B cell (primary cell): ENCODE results near the gene ASF1A. TPM values are rescaled to one million over a fixed set of nuclear protein-coding genes. Genes with fewer than 3 reads are reported as not detected.

Experiments used
- ATAC-seq: fragments of 200-7000 bp; cut with Tn5 transposase; one replicate; pipeline ENCODE4 v1.10.0; 2021; ENCODE audit warnings: low read depth, mild to moderate bottlenecking, moderate number of reproducible peaks, moderate library complexity
- CTCF ChIA-PET: fragments of 350-600 bp; sonication (Branson Sonifier 250); formaldehyde crosslinking; loops from one replicate; lab custom pipeline; 2021; ENCODE audit warnings: antibody characterized with exemption, inconsistent platforms; lab: Charles Lee
- POLR2A ChIA-PET: fragments of 350-600 bp; sonication (Branson Sonifier 250); formaldehyde crosslinking; loops from one replicate; lab custom pipeline; 2021; ENCODE audit warnings: antibody characterized with exemption; lab: Charles Lee
- DNase-seq: peaks from one replicate; pipeline ENCODE4 v3.0.0; 2013
- H2AFZ ChIP-seq: 2 replicates; pipeline ENCODE4 v1.6.1; 2012; ENCODE audit warnings: mild to moderate bottlenecking, low read depth, low read length; ENCODE audit not compliant: insufficient read depth, poor library complexity, severe bottlenecking
- H3K27ac ChIP-seq, 2 donors: 1 replicate in 1 of 2; 2 replicates in 1 of 2; pipeline ENCODE4 v1.5.1; 2012 to 2013; ENCODE audit warnings: low read length in 2 of 2, mild to moderate bottlenecking in 2 of 2, moderate library complexity in 1 of 2
- H3K27me3 ChIP-seq, 4 experiments: fragments of 200-600 bp in 1 of 4; sonication (generic) in 1 of 4; replicated peaks in 1 of 4; 1 replicate in 2 of 4; 2 replicates in 2 of 4; pipeline versions ENCODE4 v1.6.1 to v1.7.0; 2013 to 2016; ENCODE audit warnings: low read length in 3 of 4, mild to moderate bottlenecking in 2 of 4, mixed read lengths in 1 of 4, moderate library complexity in 1 of 4; ENCODE audit not compliant: insufficient read depth in 4 of 4, control insufficient read depth in 3 of 4; ENCODE audit errors: control extremely low read depth in 1 of 4
- H3K36me3 ChIP-seq, 2 experiments: replicated peaks in 1 of 2; 1 replicate in 1 of 2; 2 replicates in 1 of 2; pipeline versions ENCODE4 v1.6.1 to v1.7.1; 2013; ENCODE audit warnings: low read length in 1 of 2; ENCODE audit not compliant: insufficient read depth in 2 of 2, control insufficient read depth in 1 of 2; ENCODE audit errors: control extremely low read depth in 1 of 2, extremely low read depth in 1 of 2
- H3K4me1 ChIP-seq, 2 donors: fragments of 200-600 bp in 1 of 2; sonication (generic) in 1 of 2; 1 replicate in 1 of 2; 2 replicates in 1 of 2; pipeline versions ENCODE4 v1.5.1 to v1.6.1; 2013 to 2017; ENCODE audit warnings: low read length in 2 of 2; ENCODE audit not compliant: control insufficient read depth in 2 of 2, insufficient read depth in 2 of 2
- H3K4me2 ChIP-seq: replicated peaks from 2 replicates; pipeline ENCODE3; 2012; ENCODE audit warnings: mild to moderate bottlenecking, low read depth, low read length; ENCODE audit not compliant: poor library complexity, severe bottlenecking
- H3K4me3 ChIP-seq, 5 experiments: fragments of 200-600 bp in 1 of 5; sonication (generic) in 1 of 5; 1 replicate in 3 of 5; 2 replicates in 2 of 5; pipeline versions ENCODE4 v1.5.1 to v1.7.0; 2011 to 2016; ENCODE audit warnings: low read length in 4 of 5, mild to moderate bottlenecking in 4 of 5, low read depth in 2 of 5, control low read depth in 1 of 5, moderate library complexity in 1 of 5; ENCODE audit not compliant: insufficient read depth in 1 of 5; ENCODE audit errors: control extremely low read depth in 1 of 5, extremely low read depth in 1 of 5
- H3K79me2 ChIP-seq: fragments of 200-600 bp; sonication (generic); one replicate; pipeline ENCODE4 v1.6.0; 2016; ENCODE audit warnings: low read length; ENCODE audit not compliant: control insufficient read depth, insufficient read depth
- H3K9ac ChIP-seq: fragments of 200-600 bp; sonication (generic); 2 replicates; pipeline ENCODE4 v1.6.1; 2017; ENCODE audit warnings: mild to moderate bottlenecking, low read length, moderate library complexity
- H3K9me3 ChIP-seq, 3 donors: one replicate each; pipeline versions ENCODE4 v1.6.1 to v1.7.1; 2013; ENCODE audit warnings: low read length in 2 of 3; ENCODE audit not compliant: control insufficient read depth in 2 of 3, insufficient read depth in 1 of 3; ENCODE audit errors: control extremely low read depth in 1 of 3
- H4K20me1 ChIP-seq: 2 replicates; pipeline ENCODE4 v1.6.0; 2012; ENCODE audit warnings: mild to moderate bottlenecking, low read length; ENCODE audit not compliant: insufficient read depth, control insufficient read depth, poor library complexity, severe bottlenecking
- H3K27ac Mint-ChIP-seq: one replicate; pipeline ENCODE4 v1.8.0; 2021; ENCODE audit warnings: mixed read lengths
- H3K27me3 Mint-ChIP-seq: one replicate; pipeline ENCODE4 v1.8.0; 2021; ENCODE audit warnings: mixed read lengths
- H3K4me1 Mint-ChIP-seq: one replicate; pipeline ENCODE4 v1.8.0; 2021; ENCODE audit warnings: mixed read lengths
- H3K4me3 Mint-ChIP-seq: one replicate; pipeline ENCODE4 v1.8.0; 2021; ENCODE audit warnings: mixed read lengths
- H3K9me3 Mint-ChIP-seq: one replicate; pipeline ENCODE4 v1.8.0; 2022; ENCODE audit warnings: mixed read lengths; ENCODE audit not compliant: insufficient read depth
- EZH2 ChIP-seq: IDR thresholded peaks from 2 replicates; pipeline ENCODE4 v1.6.1; 2012; ENCODE audit warnings: borderline replicate concordance, low read depth, mild to moderate bottlenecking, moderate library complexity, low read length; ENCODE audit not compliant: insufficient read depth, poor library complexity, severe bottlenecking
- WGBS: methylation state at CpG from one replicate; pipeline ENCODE4 v1.1.5; 2013; ENCODE audit warnings: missing lambda C conversion rate; ENCODE audit not compliant: insufficient coverage; 5-methylcytosine and 5-hydroxymethylcytosine counted together
- intact Hi-C: fragments of 100-400 bp; cut with micrococcal nuclease; formaldehyde crosslinking; loops from one replicate; pipeline ENCODE4 v1.10.0; 2022
- polyA plus RNA-seq: library from polyadenylated mRNA; depleted of rRNA; stranded (reverse); fragments of >200 nt; gene quantifications from 2 replicates; pipeline ENCODE4 v1.2.3, GENCODE V29; 2012
- total RNA-seq, 2 donors: library from RNA; stranded (reverse); fragments of 120-200 nt in 1 of 2; gene quantifications; 1 replicate in 1 of 2; 2 replicates in 1 of 2; pipeline versions ENCODE4 v1.2.3 to v1.2.4, GENCODE V29; 2013 to 2022
- TF ChIP-seq, protein P1 (sequence below): fragments of 200-600 bp; IDR thresholded peaks from one replicate; pipeline ENCODE4 v1.8.0; 2022; ENCODE audit warnings: antibody characterized with exemption, mild to moderate bottlenecking

Gene ASF1A
- total and polyA plus RNA-seq, 2 donors (not counting 1 experiment from before 2014, with no cell fraction given) = 4.0 to 25.3 TPM

DNA sequence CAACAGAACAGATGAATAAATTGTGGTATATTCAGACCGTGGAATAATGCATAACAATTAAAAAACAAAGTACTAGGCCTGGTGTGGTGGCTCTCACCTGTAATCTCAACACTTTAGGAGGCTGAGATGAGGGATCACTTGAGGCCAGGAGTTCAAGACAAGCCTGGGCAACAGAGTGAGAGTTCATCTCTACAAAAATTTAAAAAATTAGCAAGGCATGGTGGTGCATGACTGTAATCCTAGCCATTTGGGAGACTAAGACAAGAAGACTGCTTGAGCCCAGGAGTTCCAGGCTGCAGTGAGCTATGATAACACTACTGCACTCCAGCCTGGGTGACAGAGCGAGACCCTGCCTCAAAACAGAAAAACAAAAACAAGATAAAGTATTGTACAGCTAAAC lies 16.1 kb upstream of the ASF1A start:
- CTCF ChIA-PET = no interaction called here
- no peak overlapping the region for H3K4me3 Mint-ChIP-seq

More for the DNA sequence above, 16.1 kb upstream of the ASF1A start:
- no peaks in the 10 kb centered on the region for H3K27me3 ChIP-seq
- no peak overlapping the region for H3K9ac ChIP-seq
- H4K20me1 ChIP-seq = no peaks in the 10 kb centered on the region
- POLR2A ChIA-PET = no interaction called here
- TF ChIP-seq, protein P1, sequence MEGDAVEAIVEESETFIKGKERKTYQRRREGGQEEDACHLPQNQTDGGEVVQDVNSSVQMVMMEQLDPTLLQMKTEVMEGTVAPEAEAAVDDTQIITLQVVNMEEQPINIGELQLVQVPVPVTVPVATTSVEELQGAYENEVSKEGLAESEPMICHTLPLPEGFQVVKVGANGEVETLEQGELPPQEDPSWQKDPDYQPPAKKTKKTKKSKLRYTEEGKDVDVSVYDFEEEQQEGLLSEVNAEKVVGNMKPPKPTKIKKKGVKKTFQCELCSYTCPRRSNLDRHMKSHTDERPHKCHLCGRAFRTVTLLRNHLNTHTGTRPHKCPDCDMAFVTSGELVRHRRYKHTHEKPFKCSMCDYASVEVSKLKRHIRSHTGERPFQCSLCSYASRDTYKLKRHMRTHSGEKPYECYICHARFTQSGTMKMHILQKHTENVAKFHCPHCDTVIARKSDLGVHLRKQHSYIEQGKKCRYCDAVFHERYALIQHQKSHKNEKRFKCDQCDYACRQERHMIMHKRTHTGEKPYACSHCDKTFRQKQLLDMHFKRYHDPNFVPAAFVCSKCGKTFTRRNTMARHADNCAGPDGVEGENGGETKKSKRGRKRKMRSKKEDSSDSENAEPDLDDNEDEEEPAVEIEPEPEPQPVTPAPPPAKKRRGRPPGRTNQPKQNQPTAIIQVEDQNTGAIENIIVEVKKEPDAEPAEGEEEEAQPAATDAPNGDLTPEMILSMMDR = no peak
- TF ChIP-seq EZH2 = no peak
- no peaks in the 10 kb centered on the region for H3K9me3 Mint-ChIP-seq
- H3K4me1 Mint-ChIP-seq = peaks cover 54% of the 10 kb centered on the region
- ATAC-seq = no peak
- no peak overlapping the region for H3K4me3 ChIP-seq
- intact Hi-C loops = no loop called here
- no peaks in the 10 kb centered on the region for H3K9me3 ChIP-seq
- H3K27me3 Mint-ChIP-seq = no peaks in the 10 kb centered on the region
- no peak for DNase-seq
- H3K27ac ChIP-seq = no peak overlapping the region
- H2AFZ ChIP-seq = no peak overlapping the region
- WGBS = no CpG with 5 or more reads among the region's 2 CpGs
- H3K36me3 ChIP-seq = peaks cover 0 to 3% of the 10 kb centered on the region in 2 experiments
- H3K79me2 ChIP-seq = peaks cover 91% of the 10 kb centered on the region
- H3K4me2 ChIP-seq = no peak overlapping the region
- H3K27ac Mint-ChIP-seq = no peak overlapping the region
- peaks cover 20 to 24% of the 10 kb centered on the region in 2 donors for H3K4me1 ChIP-seq
